ENCODE data around the gene BANP.
"Not testable (repeated sequence)": the region's sequence is repeated elsewhere in the genome, so short reads cannot be mapped to it uniquely, and the experiment has no call there.

The BANP gene

GRCh38 chr16:88070989-88071625, 119.9 kb downstream of the BANP start:
- in situ Hi-C loops (cut with HindIII; ENCODE audit: low pct_unique_long_range_greater_than_20kb, low sequenced_read_pairs): no loop called here
- no peak for TF ChIP-seq JUND (IDR thresholded peaks at IDR 0.05; ENCODE audit: low read depth)
- DNase-seq (ENCODE audit: low read depth in 1 of 2, low spot score in 1 of 2): no peak

- in situ Hi-C loops (cut with HindIII; ENCODE audit: low pct_unique_long_range_greater_than_20kb, low sequenced_read_pairs): no loop called here
- no peak for TF ChIP-seq JUND (IDR thresholded peaks at IDR 0.05; ENCODE audit: low read depth)
- no peak for DNase-seq (ENCODE audit: low read depth in 1 of 2, low spot score in 1 of 2)
Measured at GRCh38 chr16:88071908-88072307, 120.7 kb downstream of the BANP start.

- in situ Hi-C loops (cut with HindIII; ENCODE audit: low pct_unique_long_range_greater_than_20kb, low sequenced_read_pairs): no loop called here
- TF ChIP-seq JUND (IDR thresholded peaks at IDR 0.05; ENCODE audit: low read depth): no peak
Measured at GRCh38 chr16:88072571-88073001, 121.4 kb downstream of the BANP start.

GRCh38 chr16:88073201-88073721, 122.0 kb downstream of the BANP start:
- DNase-seq (ENCODE audit: low read depth in 1 of 2, low spot score in 1 of 2): no peak
- TF ChIP-seq JUND (IDR thresholded peaks at IDR 0.05; ENCODE audit: low read depth): no peak
- in situ Hi-C loops (cut with HindIII; ENCODE audit: low pct_unique_long_range_greater_than_20kb, low sequenced_read_pairs): no loop called here

More at GRCh38 chr16:88072571-88073001, 121.4 kb downstream of the BANP start:
- DNase-seq (ENCODE audit: low read depth in 1 of 2, low spot score in 1 of 2): no peak

GRCh38 chr16:88074041-88074440, 122.8 kb downstream of the BANP start:
- in situ Hi-C loops (cut with HindIII; ENCODE audit: low pct_unique_long_range_greater_than_20kb, low sequenced_read_pairs): no loop called here
- TF ChIP-seq JUND (IDR thresholded peaks at IDR 0.05; ENCODE audit: low read depth): no peak
- DNase-seq (ENCODE audit: low read depth in 1 of 2, low spot score in 1 of 2): no peak

GRCh38 chr16:88076211-88076931, 125.1 kb downstream of the BANP start:
- in situ Hi-C loops (cut with HindIII; ENCODE audit: low pct_unique_long_range_greater_than_20kb, low sequenced_read_pairs): no loop called here
- TF ChIP-seq JUND (IDR thresholded peaks at IDR 0.05; ENCODE audit: low read depth): no peak
- no peak for DNase-seq (ENCODE audit: low read depth in 1 of 2, low spot score in 1 of 2)

GRCh38 chr16:88076932-88077320, 125.7 kb downstream of the BANP start:
- in situ Hi-C loops (cut with HindIII; ENCODE audit: low pct_unique_long_range_greater_than_20kb, low sequenced_read_pairs); DNase-seq (ENCODE audit: low read depth in 1 of 2, low spot score in 1 of 2): not testable (repeated sequence)

GRCh38 chr16:88077328-88078108, 126.3 kb downstream of the BANP start:
- TF ChIP-seq JUND (IDR thresholded peaks at IDR 0.05; ENCODE audit: low read depth): no peak
- peak; percentile 86 to 88 for DNase-seq (ENCODE audit: low read depth in 1 of 2, low spot score in 1 of 2)
- in situ Hi-C loops (cut with HindIII; ENCODE audit: low pct_unique_long_range_greater_than_20kb, low sequenced_read_pairs): no loop called here

GRCh38 chr16:88078111-88078775, 127.0 kb downstream of the BANP start:
- no peak for DNase-seq (ENCODE audit: low read depth in 1 of 2, low spot score in 1 of 2)
- TF ChIP-seq JUND (IDR thresholded peaks at IDR 0.05; ENCODE audit: low read depth): no peak
- in situ Hi-C loops (cut with HindIII; ENCODE audit: low pct_unique_long_range_greater_than_20kb, low sequenced_read_pairs): no loop called here

- DNase-seq (ENCODE audit: low read depth in 1 of 2, low spot score in 1 of 2): no peak
- no peak for TF ChIP-seq JUND (IDR thresholded peaks at IDR 0.05; ENCODE audit: low read depth)
- in situ Hi-C loops (cut with HindIII; ENCODE audit: low pct_unique_long_range_greater_than_20kb, low sequenced_read_pairs): no loop called here
Measured at GRCh38 chr16:88083582-88083981, 132.3 kb downstream of the BANP start.

GRCh38 chr16:88084881-88085280, 133.6 kb downstream of the BANP start:
- DNase-seq (ENCODE audit: low read depth in 1 of 2, low spot score in 1 of 2): no peak
- no peak for TF ChIP-seq JUND (IDR thresholded peaks at IDR 0.05; ENCODE audit: low read depth)
- in situ Hi-C loops (cut with HindIII; ENCODE audit: low pct_unique_long_range_greater_than_20kb, low sequenced_read_pairs): no loop called here
